GM12878 (cell line): Measurements from ENCODE around the gene MPZL1. TPM values are rescaled to one million over a fixed set of nuclear protein-coding genes. Genes with fewer than 3 reads are reported as not detected.

ENCODE experiments used
- CBFB ChIP-seq: IDR thresholded peaks from 2 replicates; pipeline ENCODE4 v1.6.1; 2016; ENCODE audit warnings: antibody characterized with exemption, low read depth
- CTCF ChIP-seq, 3 experiments: IDR thresholded peaks in 2 of 3; conservative IDR thresholded peaks in 1 of 3; 2 replicates each; pipeline ENCODE4 v1.5.1; 2011; ENCODE audit warnings: low read depth in 3 of 3, low read length in 3 of 3, mild to moderate bottlenecking in 3 of 3, control low read depth in 2 of 3, moderate library complexity in 2 of 3, inconsistent platforms in 1 of 3, mixed read lengths in 1 of 3; ENCODE audit not compliant: control insufficient read depth in 2 of 3, insufficient read depth in 1 of 3; ENCODE audit errors: extremely low read depth in 1 of 3
- E2F8 ChIP-seq: fragments of 450-650 bp; IDR thresholded peaks from 2 replicates; pipeline ENCODE4 v1.6.1; 2018; ENCODE audit warnings: mild to moderate bottlenecking, low read depth, moderate library complexity; ENCODE audit not compliant: partially characterized antibody
- GABPA ChIP-seq: IDR thresholded peaks from 2 replicates; pipeline ENCODE4 v1.6.1; 2014; ENCODE audit warnings: antibody characterized with exemption, low read depth, mild to moderate bottlenecking, inconsistent platforms
- NBN ChIP-seq: fragments of 450-650 bp; IDR thresholded peaks from 2 replicates; pipeline ENCODE4 v1.6.1; 2016
- NFIC ChIP-seq: IDR thresholded peaks from 2 replicates; pipeline ENCODE4 v1.6.1; 2012; ENCODE audit warnings: low read depth, mild to moderate bottlenecking, inconsistent platforms, low read length, moderate library complexity
- NFYA ChIP-seq: IDR thresholded peaks from 2 replicates; pipeline ENCODE4 v1.6.1; 2011; ENCODE audit warnings: low read depth, mild to moderate bottlenecking, low read length, improper control_type of control experiment, borderline replicate concordance
- NR2F1 ChIP-seq: fragments of 450-650 bp; conservative IDR thresholded peaks from 2 replicates; pipeline ENCODE4 v1.6.1; 2017; ENCODE audit warnings: mild to moderate bottlenecking
- PML ChIP-seq: IDR thresholded peaks from 2 replicates; pipeline ENCODE4 v1.6.1; 2012; ENCODE audit warnings: low read length, inconsistent platforms
- POLR2AphosphoS2 ChIP-seq: IDR thresholded peaks from 2 replicates; pipeline ENCODE4 v1.6.1; 2011; ENCODE audit warnings: low read depth, mild to moderate bottlenecking, low read length, improper control_type of control experiment, moderate library complexity
- POU2F2 ChIP-seq: IDR thresholded peaks from 3 replicates; pipeline ENCODE4 v1.6.1; 2011; ENCODE audit warnings: low read depth, mild to moderate bottlenecking, low read length, borderline replicate concordance
- RAD51 ChIP-seq: fragments of 450-650 bp; IDR thresholded peaks from 2 replicates; pipeline ENCODE4 v1.6.1; 2016; ENCODE audit warnings: moderate library complexity, mild to moderate bottlenecking, inconsistent platforms
- RUNX3 ChIP-seq: IDR thresholded peaks from 2 replicates; pipeline ENCODE4 v1.6.1; 2012; ENCODE audit warnings: low read length, inconsistent platforms
- SMARCA5 ChIP-seq: fragments of 450-650 bp; IDR thresholded peaks from 2 replicates; pipeline ENCODE4 v1.6.1; 2017; ENCODE audit warnings: mild to moderate bottlenecking
- SREBF1 ChIP-seq: IDR thresholded peaks from 2 replicates; pipeline ENCODE4 v1.6.1; 2012; ENCODE audit warnings: mild to moderate bottlenecking, low read length
- SUZ12 ChIP-seq: fragments of 200-600 bp; sonication (generic); IDR thresholded peaks from one replicate; pipeline ENCODE4 v1.6.1; 2018; ENCODE audit warnings: antibody characterized with exemption, mild to moderate bottlenecking; ENCODE audit not compliant: unreplicated experiment
- TAF1 ChIP-seq: IDR thresholded peaks from 2 replicates; pipeline ENCODE4 v1.6.1; 2011; ENCODE audit warnings: mild to moderate bottlenecking, low read depth, low read length, borderline replicate concordance
- TBL1XR1 ChIP-seq: IDR thresholded peaks from 2 replicates; pipeline ENCODE4 v1.6.1; 2012; ENCODE audit warnings: low read depth, low read length, improper control_type of control experiment
- TCF7 ChIP-seq: IDR thresholded peaks from 2 replicates; pipeline ENCODE4 v1.6.1; 2014; ENCODE audit warnings: antibody characterized with exemption, borderline replicate concordance
- YY1 ChIP-seq: IDR thresholded peaks from 2 replicates; pipeline ENCODE4 v1.6.1; 2011; ENCODE audit warnings: low read depth, mild to moderate bottlenecking, low read length
- ZNF207 ChIP-seq: fragments of 450-650 bp; IDR thresholded peaks from 2 replicates; pipeline ENCODE4 v1.6.1; 2014; ENCODE audit warnings: antibody characterized with exemption, mild to moderate bottlenecking, borderline replicate concordance
- ZNF217 ChIP-seq: fragments of 450-650 bp; IDR thresholded peaks from 2 replicates; pipeline ENCODE4 v1.6.1; 2017; ENCODE audit warnings: antibody characterized with exemption, mild to moderate bottlenecking
- ZSCAN29 ChIP-seq: fragments of 450-650 bp; IDR thresholded peaks from 2 replicates; pipeline ENCODE4 v1.6.1; 2017; ENCODE audit warnings: mild to moderate bottlenecking, moderate library complexity
- polyA plus RNA-seq, 11 experiments: library from polyadenylated mRNA; depleted of rRNA in 4 of 11; unstranded in 6 of 11; stranded (reverse) in 5 of 11; fragments of >200 nt; fragmentation: Nextera tagmentation in 4 of 11; fragmentation: Illumina TruSeq in 1 of 11; extraction: Ambion mirVana in 4 of 11; extraction: Trizol in 1 of 11; gene quantifications; 1 replicate in 1 of 11; 2 replicates in 10 of 11; pipeline versions ENCODE4 v1.2.1 to v1.2.3, GENCODE V29; 2011 to 2016; ENCODE audit warnings: inconsistent platforms in 2 of 11, missing spikeins in 2 of 11, low read depth in 1 of 11
- total RNA-seq, 4 experiments: library from RNA; depleted of rRNA in 3 of 4; stranded (reverse); fragments of >200 nt in 3 of 4; fragmentation: Illumina TruSeq in 1 of 4; extraction: Trizol in 1 of 4; gene quantifications; 2 replicates each; pipeline versions ENCODE4 v1.2.1 to v1.2.3, GENCODE V29; 2013 to 2021
- TF ChIP-seq, protein P1 (sequence below): fragments of 450-650 bp; IDR thresholded peaks from 2 replicates; pipeline ENCODE4 v1.6.1; 2017; ENCODE audit warnings: mild to moderate bottlenecking

MPZL1 gene
- total and polyA plus RNA-seq, 10 of the 15 experiments (the other 5 are each of a cell fraction or from before 2014, with no cell fraction given) = 9.8 to 60.9 (median 45.9) TPM

GRCh38 chr1:167715157-167715999 lies 6.4 kb upstream of the MPZL1 start (continued):
- TF ChIP-seq SUZ12 (no peak), PML (0 out of 2 replicates have a peak, but pooled peaks have one; percentile 24), E2F8 (peak; percentile 54), NR2F1 (peak; percentile 80), NFIC (peak; percentile 58; the same call in 1 of the 2 replicates), NFYA (no peak), RAD51 (no peak), RUNX3 (peak; percentile 70), TCF7 (peak; percentile 53; the same call in 1 of the 2 replicates), CTCF (IDR thresholded peaks at IDR 0.05 in 2 of 3, conservative IDR thresholded peaks at IDR 0.05 in 1 of 3; ENCODE audit: control insufficient read depth in 2 of 3, extremely low read depth in 1 of 3, insufficient read depth in 1 of 3, low read depth in 3 of 3, low read length in 3 of 3) (peak; percentile 72 to 99 (median 80)), TBL1XR1 (peak; percentile 93), SREBF1 (no peak), POLR2AphosphoS2 (no peak), GABPA (peak; percentile 60; the same call in 1 of the 2 replicates), CBFB (peak; percentile 43; the same call in 1 of the 2 replicates), ZNF207 (peak; percentile 89), TAF1 (0 out of 2 replicates have a peak, but pooled peaks have one; percentile 22), NBN (peak; percentile 75), POU2F2 (peak; percentile 68; the same call in 1 of the 3 replicates), ZSCAN29 (peak; percentile 92), YY1 (peak; percentile 64; the same call in 1 of the 2 replicates), ZNF217 (peak; percentile 36; the same call in 1 of the 2 replicates), SMARCA5 (peak; percentile 99)
- TF ChIP-seq, protein P1, sequence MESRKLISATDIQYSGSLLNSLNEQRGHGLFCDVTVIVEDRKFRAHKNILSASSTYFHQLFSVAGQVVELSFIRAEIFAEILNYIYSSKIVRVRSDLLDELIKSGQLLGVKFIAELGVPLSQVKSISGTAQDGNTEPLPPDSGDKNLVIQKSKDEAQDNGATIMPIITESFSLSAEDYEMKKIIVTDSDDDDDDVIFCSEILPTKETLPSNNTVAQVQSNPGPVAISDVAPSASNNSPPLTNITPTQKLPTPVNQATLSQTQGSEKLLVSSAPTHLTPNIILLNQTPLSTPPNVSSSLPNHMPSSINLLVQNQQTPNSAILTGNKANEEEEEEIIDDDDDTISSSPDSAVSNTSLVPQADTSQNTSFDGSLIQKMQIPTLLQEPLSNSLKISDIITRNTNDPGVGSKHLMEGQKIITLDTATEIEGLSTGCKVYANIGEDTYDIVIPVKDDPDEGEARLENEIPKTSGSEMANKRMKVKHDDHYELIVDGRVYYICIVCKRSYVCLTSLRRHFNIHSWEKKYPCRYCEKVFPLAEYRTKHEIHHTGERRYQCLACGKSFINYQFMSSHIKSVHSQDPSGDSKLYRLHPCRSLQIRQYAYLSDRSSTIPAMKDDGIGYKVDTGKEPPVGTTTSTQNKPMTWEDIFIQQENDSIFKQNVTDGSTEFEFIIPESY = peak; percentile 57; the same call in 1 of the 2 replicates
